ENCODE results near the gene ACSL1. TPM values are rescaled to one million over a fixed set of nuclear protein-coding genes. Genes with fewer than 3 reads are reported as not detected.
A peak's percentile ranks its signal among the peaks of the same experiment; 100 is the strongest.

The ACSL1 gene
- polyA plus RNA-seq, 3 donors, result 229 to 1,419 (median 453) TPM

DNA sequence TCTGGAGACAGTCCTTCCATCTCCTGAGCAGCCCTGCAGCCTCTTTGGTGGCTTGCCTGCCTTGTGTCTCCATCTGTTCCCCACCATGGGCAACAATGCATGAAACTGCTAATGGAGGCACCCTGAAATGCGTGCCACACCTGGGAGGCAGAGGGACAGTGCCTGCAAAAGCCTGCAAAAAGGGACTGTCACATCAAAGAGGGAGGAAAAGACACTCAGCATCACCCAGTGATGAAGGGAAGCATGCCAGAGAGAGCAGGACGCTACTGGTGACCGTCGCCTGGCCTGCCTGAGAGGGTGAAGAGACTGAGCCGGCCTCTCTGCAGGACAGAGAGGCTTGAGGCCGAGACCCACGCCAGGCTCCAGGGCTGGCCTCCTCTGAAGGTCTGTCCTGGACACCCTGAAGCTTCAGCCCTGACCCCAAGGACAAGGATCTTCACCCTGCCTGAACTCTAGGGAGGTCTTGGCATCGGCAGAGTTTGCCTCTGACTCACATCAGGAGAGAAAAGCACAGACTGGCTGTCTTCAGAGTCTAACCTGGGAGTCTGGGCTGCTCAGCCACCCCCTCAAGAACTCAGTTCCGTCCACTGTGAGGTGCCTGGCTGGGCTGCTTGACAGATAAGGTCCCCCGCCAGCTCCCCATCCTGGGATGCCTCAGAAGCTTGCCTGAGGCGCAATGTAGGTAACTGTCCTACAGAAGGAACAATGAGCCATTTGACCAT, 8.1 kb downstream of the ACSL1 start:
- 83 to 86% (median 84%) methylated on average over 11 of the region's 11 CpGs for WGBS, 3 donors
- no peak overlapping the region for H3K27ac ChIP-seq (ENCODE audit: low read depth, low read length)

DNA sequence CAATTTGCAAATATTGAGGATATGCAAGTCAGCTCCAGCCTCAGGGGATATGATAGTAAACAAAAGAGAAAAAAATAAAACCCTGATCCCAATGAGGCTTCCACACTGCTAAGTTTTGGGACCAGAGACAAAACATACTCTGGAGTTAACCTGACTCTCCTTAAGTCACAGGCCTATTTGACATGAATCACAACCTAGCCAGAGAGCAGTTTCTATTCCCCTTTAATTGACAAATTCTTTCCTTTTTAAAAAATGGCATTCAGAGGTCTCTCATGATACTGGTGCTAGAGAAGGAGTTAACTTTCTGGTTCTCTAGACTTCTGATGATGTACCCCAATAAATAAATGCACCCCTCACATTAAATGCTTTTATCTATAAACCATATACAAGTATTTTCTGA, 8.8 kb downstream of the ACSL1 start:
- no peak overlapping the region for H3K27ac ChIP-seq (ENCODE audit: low read depth, low read length)

DNA sequence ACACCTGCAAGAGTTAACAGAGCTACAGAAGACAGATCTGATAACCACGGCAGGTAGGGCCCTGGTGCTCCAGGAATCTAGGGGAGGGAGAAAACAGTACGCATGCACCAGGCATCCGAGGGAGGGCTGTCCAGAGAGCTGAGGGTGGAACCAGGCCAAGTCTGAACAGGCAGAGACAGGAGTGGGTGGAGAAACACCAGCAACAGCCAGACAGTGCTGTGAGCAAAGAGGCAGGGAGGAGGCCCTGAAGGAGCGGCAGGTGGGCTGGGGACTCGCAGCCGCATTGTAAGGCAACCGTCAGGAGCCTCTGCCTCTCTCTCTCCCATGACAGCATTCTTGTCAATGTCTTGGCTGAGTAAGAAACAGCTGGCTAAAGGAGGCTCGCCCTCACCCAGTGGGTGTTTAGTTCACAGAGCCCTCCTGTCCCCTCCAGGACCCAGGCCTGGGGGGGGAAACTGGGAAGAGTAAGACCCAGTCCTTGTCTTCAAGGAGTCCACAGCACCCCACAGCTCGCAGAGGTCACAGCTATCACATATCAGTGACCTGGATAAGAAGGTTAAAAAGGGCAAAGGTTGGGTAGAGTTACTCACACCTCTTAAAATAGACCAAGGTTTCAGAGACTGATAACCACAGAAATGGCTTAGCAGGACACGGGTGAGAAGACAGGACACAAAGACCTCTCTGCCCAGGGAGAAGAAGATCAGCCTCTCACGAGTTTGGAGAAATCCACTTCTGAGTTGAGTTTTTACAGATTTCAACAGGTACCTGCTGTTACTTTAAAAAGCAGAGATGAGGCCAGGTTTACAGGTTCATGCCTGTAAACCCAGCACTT, 10.5 kb downstream of the ACSL1 start:
- WGBS, 3 donors, result 20 to 38% (median 30%) methylated on average over 11 of the region's 11 CpGs
- no peak overlapping the region for H3K27ac ChIP-seq (ENCODE audit: low read depth, low read length)

DNA sequence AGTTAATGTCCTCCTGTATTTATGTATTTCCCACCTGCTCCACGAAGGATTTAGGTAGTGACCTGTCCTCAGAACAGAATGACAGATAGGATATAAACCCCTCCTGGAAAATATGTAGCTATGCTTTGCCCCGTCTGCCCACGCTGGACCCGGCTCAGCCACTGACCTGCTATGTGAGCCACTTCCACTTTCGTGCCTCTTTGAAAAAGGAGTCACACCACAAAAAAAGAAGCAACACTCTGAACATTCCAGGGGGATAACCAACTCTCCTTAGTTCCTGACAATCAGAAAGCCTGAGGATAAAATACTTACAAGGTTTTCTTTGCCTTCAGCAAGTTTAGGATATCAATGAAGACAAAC, 11.1 kb downstream of the ACSL1 start:
- 26 to 36% (median 33%) methylated on average over 5 of the region's 5 CpGs for WGBS, 3 donors
- no peak overlapping the region for H3K27ac ChIP-seq (ENCODE audit: low read depth, low read length)

DNA sequence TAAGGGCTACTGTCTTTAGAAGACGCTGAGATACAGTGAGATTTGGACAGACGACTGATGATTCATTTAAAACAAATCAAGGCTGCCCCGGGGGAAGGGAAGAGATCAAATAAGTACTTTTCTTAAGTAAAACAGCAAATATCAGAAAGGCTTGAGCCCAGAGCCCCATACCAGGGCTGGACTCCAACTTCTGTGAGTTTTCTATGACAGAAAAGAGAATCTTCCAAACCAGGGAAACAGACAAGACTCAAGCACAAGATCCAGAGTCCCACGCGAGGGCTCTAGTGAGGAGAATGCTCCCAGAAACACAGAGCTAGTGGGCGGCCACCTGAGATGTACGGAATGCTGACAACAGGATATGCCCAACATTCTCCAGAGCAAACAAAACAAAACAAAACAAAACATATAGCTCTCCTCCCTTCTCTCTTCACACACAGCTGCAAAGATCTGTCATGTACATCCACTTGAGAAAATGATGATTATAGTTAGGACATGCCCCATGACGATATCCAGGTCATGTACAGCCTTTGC, 13.1 kb downstream of the ACSL1 start:
- H3K27ac ChIP-seq (ENCODE audit: low read depth, low read length), result peak overlapping the region; percentile 30
- 60 to 66% (median 64%) methylated on average over 8 of the region's 8 CpGs for WGBS, 3 donors

DNA sequence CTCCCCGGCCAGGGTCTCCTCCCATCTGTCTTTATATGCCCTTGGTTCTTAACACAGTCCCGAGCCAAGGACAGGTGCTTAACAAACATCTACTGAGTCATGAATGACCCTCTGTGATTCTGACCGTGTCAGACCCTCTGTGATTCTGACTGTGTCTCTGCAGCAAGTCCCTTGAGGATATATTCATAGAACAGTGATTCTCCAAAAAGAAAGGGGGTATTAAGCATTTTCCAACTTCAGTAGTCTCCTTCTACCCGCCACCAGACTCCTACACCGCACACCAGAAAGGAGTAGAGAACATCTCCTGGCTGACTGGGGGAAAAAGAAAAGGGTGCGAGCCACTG, 13.6 kb downstream of the ACSL1 start:
- WGBS, 3 donors, result 64 to 80% (median 78%) methylated on average over 6 of the region's 6 CpGs
- peak overlapping the region; percentile 30 for H3K27ac ChIP-seq (ENCODE audit: low read depth, low read length)

DNA sequence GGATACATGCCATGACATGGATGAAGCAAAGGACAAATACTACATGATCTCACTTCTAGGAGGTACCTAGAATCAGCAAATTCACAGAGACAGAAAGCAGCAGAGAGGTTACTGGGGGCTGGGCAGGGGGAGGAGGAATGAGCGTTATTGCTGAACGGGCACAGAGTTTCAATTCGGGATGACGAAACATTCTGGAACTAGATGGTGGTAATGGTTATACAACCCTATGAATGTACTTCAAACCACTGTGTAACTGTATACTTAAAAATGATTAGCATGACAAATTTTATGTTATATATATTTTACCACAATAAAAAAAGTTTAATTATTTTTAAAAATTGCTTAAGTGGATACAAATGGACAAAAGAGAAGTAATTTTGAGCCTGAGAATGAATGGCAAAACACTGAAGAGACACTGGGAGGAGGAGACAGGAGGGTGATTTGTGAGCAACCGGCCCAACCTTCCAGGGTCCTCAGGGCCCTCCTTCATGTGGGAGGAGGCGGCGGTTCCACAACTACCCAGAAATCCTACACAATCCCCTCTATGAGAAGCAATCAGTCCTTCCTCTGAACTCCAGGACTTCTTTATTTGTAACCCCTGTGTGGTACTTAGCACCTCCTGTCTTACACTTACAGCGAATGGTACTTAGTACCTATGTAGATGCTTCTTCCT, 14.1 kb downstream of the ACSL1 start:
- WGBS, 3 donors, result 48 to 92% (median 63%) methylated on average over 8 of the region's 8 CpGs
- peak overlapping the region; percentile 30 for H3K27ac ChIP-seq (ENCODE audit: low read depth, low read length)

DNA sequence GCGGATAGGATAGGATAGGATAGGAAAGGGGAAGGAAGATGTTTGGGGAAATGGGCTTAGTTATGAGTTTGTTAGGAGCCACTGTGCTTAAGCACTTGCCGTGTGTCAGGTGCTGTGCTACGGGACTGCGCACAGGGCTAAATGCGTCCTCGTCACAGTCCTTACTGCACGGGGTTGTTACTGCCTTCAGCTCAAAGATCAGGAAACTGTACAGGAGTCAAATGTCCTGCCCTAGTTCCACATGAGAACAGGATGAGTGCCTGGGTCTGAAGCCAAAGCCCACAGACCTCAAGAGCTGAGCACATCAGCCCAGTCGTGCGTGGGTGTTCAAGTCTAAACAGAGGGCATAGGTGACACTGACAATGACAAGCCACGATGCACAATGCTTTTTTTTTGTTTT, 15.0 kb downstream of the ACSL1 start:
- H3K27ac ChIP-seq (ENCODE audit: low read depth, low read length), result no peak overlapping the region
- whole genome bisulfite sequencing, 3 donors, result 54 to 92% (median 60%) methylated on average over 10 of the region's 10 CpGs

DNA sequence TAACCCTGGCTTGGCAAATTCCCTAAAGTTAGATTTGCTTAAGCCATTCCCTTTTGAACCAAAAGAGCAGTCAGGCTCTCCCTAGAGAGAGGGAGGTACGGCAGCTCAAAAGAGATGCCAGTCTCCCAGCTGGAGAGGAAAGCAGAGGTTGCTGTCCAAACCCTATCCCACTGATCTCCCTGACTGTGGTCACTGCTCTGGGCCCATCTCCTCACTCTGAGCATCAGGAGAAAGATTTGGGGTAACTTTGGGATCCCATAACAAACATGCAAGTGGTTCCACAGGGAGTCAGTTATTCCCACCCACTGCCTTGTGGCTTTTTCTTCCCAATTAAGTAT, 17.1 kb downstream of the ACSL1 start:
- WGBS, 3 donors, result 50 to 71% (median 65%) methylated on average over 1 of the region's 1 CpG
- H3K27ac ChIP-seq (ENCODE audit: low read depth, low read length), result no peak overlapping the region

DNA sequence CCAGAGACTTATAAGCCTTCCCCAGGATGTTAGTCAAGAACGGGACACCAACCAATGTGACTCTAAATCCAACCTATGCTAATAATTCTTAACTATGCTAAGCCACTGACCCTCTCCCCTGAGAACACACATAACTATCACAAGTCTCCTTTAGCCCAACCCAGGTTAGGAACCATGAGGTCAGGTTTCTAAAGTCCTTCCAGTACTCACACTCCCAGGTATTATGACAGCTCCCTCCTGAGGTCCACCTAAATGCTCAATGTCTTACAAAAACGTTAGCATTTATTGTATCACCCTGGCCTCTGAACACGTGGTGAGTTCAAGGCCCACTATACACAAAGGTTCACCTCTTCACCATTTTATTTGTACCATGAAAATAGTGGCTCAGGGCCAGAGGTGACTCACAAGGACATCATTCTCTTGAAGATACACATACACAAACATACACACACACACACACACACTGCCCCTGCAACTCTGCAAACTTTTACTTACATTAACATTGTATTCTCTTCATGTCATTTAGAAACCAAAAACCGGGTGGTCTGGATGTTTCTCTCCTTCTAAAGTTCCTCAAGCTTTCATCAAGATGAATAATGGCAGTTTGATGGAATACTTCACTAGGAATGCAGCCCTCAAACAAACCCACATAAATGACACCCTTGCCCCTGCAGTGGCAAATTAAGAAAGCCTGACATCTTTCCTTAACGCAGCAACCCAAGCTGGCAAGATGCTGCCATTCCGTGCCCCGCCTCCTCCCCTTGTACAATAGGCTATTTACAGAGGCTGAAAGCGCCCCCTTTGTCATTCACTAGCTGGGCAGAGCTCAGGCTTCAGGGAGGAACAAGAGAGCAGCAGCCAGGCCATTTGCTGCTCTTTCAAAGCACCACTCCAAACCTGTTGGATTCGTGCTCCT, 17.7 kb downstream of the ACSL1 start:
- 48 to 65% (median 60%) methylated on average over 9 of the region's 9 CpGs for WGBS, 3 donors
- H3K27ac ChIP-seq (ENCODE audit: low read depth, low read length), result no peak overlapping the region

DNA sequence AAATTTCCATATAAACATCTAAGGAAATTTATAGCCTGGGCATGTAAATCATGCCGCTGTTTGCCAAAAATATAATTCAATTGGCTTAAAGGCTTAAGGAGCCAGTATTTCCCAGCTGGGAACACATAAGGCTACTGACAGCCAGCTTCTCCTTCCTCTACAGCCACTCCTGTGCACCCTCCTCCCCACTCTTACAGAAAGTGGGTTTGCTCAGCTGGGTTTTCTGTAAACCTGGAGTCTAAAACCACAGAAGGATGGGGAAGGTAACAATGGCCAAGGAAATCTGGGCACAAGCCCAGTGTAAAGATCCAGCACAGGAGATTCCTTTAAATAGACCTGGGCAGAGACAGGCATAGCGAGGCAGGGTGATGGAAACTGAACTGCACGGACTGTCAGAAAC, 18.5 kb downstream of the ACSL1 start:
- 59 to 94% (median 76%) methylated on average over 3 of the region's 3 CpGs for WGBS, 3 donors
- H3K27ac ChIP-seq (ENCODE audit: low read depth, low read length), result no peak overlapping the region

DNA sequence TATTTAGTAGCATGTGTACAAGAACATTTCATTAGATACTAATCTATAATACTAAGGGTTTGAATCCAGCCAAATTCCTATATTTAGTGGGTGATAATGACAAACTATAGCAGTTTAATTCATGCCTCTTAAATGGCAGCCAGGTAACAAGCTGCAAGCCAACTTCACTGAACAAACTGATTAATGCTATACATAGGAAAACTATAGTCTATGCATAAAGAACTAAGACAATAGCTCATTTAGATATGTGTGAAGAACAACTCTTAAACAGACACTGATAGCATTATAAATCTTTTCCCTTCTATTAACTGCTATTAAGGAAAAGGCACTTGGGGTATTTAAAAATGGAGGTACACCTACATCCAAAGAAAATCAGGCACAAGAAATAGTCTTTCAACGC, 19.1 kb downstream of the ACSL1 start:
- H3K27ac ChIP-seq (ENCODE audit: low read depth, low read length), result no peak overlapping the region
- WGBS, 3 donors, result 83 to 92% (median 90%) methylated on average over 1 of the region's 1 CpG

DNA sequence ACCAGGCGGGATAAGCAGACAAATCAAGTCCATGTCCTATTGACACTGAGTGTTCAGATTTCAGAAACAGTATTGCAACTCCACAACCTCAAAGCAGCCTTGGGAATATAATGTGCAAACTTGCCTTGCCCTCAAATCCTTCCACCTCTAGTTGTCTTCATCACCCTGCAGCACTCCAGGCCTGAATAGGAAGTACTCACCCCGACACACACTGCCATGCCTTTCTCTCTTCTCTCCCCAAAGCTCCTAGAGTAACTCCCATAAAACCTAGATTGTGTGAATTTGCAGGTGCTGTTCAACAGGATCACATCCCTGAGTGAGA, 19.6 kb downstream of the ACSL1 start:
- WGBS, 3 donors, result 80 to 85% (median 84%) methylated on average over 2 of the region's 2 CpGs
- H3K27ac ChIP-seq (ENCODE audit: low read depth, low read length), result no peak overlapping the region

DNA sequence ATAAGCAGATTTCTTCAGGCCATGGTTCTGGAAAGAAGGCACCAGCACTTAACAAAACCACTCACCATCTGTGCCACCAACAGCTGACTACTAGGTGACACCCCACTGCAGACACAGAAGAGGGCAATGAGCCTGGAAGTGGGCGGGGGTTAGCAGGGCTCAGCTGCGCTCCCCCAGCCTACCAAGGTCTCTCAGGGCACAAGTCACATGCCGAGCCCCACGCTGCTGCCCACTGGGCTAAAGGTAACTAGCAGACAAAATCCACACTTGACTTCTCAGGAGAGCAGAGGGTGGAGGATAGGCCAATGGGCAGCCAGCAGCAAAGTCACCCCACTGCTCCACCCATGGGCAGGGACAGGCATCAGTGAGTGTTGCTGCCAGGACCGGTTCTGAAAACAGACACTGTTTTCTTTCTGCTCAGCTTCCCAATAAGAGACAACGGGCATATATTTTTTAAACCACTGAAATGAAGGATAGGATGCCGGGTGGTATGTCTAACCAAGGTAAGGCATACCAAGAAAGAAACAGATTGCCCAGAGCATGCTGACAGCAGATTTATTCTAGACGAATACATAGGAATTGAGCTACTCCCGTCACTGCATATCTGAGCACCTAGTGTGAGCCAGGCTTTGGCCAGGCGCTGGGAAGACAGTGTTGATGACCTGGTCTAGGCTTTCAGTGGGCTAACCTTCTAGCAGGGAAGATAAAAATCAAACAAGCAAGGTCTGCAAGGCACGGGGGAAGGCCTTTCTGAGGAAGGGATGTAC, 20.1 kb downstream of the ACSL1 start:
- no peak overlapping the region for H3K27ac ChIP-seq (ENCODE audit: low read depth, low read length)
- WGBS, 3 donors, result 33 to 81% (median 69%) methylated on average over 11 of the region's 11 CpGs

DNA sequence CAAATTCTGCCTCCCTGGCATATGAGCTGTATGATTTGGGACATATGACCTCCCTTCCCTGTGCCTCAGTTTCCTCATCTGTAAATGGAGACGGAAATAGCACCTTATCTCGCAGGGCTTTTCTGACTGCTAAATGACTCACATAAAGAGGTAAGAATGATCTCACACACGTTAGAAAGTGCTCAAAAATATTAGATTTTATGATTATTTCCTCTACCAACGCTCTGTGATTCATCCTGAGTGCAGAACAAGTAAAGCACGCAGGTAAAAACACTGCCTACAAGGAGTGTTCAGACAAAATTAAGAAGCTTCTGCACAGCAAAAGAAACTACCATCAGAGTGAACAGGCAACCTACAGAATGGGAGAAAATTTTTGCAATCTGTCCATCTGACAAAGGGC, 21.1 kb downstream of the ACSL1 start:
- WGBS, 3 donors, result 75 to 84% (median 80%) methylated on average over 5 of the region's 5 CpGs
- H3K27ac ChIP-seq (ENCODE audit: low read depth, low read length), result no peak overlapping the region

DNA sequence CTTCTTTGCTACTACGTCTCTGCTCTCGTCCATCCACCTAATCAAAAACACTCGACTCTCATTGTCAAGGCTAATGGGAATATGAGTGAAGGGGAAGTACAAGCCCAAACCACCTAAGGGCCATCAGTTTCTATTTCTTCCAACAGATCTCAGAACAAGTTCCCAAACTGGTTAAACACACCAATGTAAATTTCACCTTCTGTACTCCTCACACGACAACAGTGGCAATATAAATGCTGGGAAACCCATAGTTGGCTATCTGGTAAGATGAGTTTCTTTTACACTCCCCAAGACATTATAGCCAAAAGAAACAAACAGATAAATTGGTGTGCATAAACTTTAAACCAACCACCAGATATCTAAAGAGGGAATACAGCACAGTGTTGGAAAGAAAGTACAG, 21.9 kb downstream of the ACSL1 start:
- no peak overlapping the region for H3K27ac ChIP-seq (ENCODE audit: low read depth, low read length)
- 64 to 86% (median 81%) methylated on average over 4 of the region's 4 CpGs for WGBS, 3 donors

DNA sequence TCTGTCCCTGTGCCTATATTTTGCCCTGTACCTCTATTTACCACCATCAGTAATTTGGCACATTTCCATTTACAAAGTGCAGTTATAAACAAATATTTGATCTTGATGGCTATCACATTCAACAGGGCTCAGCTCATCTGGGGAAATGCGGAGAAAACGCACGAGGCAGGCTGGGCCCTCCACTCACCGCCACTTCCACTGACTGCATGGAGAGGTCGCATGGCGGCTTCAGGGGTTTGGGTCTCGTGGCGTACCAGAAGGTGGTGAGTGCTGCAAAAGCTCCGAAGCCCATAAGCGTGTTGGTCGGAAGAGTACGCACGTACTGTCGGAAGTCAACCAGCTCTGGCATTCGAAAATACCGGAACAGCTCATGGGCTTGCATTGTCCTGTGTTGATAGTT, 22.6 kb downstream of the ACSL1 start:
- WGBS, 3 donors, result 83 to 93% (median 91%) methylated on average over 16 of the region's 16 CpGs
- no peak overlapping the region for H3K27ac ChIP-seq (ENCODE audit: low read depth, low read length)

DNA sequence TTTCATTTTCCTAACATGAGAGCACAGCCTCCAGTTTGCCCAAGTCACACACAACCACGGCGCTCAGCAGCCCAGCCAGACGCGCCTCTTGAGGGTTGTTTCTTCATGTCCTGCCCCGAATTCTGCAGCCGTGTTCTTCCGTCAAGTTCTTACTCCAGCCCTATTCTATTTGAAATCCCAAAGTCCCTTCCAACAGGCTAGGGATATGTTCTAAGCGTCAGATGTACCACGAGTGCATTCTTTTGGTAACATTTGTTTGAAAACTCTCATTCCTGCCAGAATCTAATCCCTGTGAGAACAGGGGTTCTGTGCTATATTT, 23.1 kb downstream of the ACSL1 start:
- H3K27ac ChIP-seq (ENCODE audit: low read depth, low read length), result no peak overlapping the region
- WGBS, 3 donors, result 44 to 93% (median 62%) methylated on average over 9 of the region's 9 CpGs
